Muscle of leg (tissue), 16 donors: Measurements from ENCODE around the gene RPP25. TPM values are rescaled to one million over a fixed set of nuclear protein-coding genes. Genes with fewer than 3 reads are reported as not detected.

ENCODE experiments used
- DNase-seq: peaks from one replicate; pipeline ENCODE4 v3.0.0; 2013
- H3K27ac ChIP-seq: one replicate; pipeline ENCODE4 v1.5.1; 2013; ENCODE audit warnings: mild to moderate bottlenecking, low read length, control low read depth
- H3K27me3 ChIP-seq: one replicate; pipeline ENCODE4 v1.6.1; 2013; ENCODE audit warnings: low read length; ENCODE audit not compliant: control insufficient read depth, insufficient read depth
- H3K36me3 ChIP-seq: one replicate; pipeline ENCODE4 v1.6.1; 2013; ENCODE audit warnings: low read length; ENCODE audit not compliant: control insufficient read depth, insufficient read depth
- H3K4me1 ChIP-seq: one replicate; pipeline ENCODE4 v1.6.1; 2013; ENCODE audit warnings: low read length; ENCODE audit not compliant: control insufficient read depth, insufficient read depth
- H3K4me3 ChIP-seq: one replicate; pipeline ENCODE4 v1.5.1; 2013; ENCODE audit warnings: low read length, control low read depth
- H3K9me3 ChIP-seq: replicated peaks from 2 replicates; pipeline ENCODE4 v1.6.1; 2013; ENCODE audit warnings: low read depth, low read length; ENCODE audit not compliant: control insufficient read depth
- WGBS: methylation state at CpG from one replicate; pipeline ENCODE4 v1.1.5; 2013; ENCODE audit warnings: missing lambda C conversion rate; ENCODE audit not compliant: insufficient coverage; 5-methylcytosine and 5-hydroxymethylcytosine counted together
- long read RNA-seq, 11 donors: transcript quantifications; one replicate each; lab custom pipeline, GENCODE V29; 2026
- polyA plus RNA-seq, 8 donors: library from polyadenylated mRNA; unstranded; fragments of 120-200 nt; gene quantifications; one replicate each; pipeline versions ENCODE4 v1.2.1 to v1.2.3, GENCODE V29; 2013; ENCODE audit warnings: inconsistent platforms in 1 of 8, low replicate concordance in 1 of 8; ENCODE audit not compliant: insufficient read length in 8 of 8, insufficient read depth in 1 of 8
- total RNA-seq: library from RNA; stranded (reverse); fragments of 120-200 nt; gene quantifications from one replicate; pipeline ENCODE4 v1.2.4, GENCODE V29; 2013

RPP25 gene
- total RNA-seq (1.7 TPM), polyA plus RNA-seq (1 to 10 TPM in 7 of 8 donors, under 1 TPM in 1; 0.88 to 2.0 (median 1.5) TPM)
- long read RNA-seq, donor 1 = 0 reads
- long read RNA-seq, donor 2 = 0 reads
- long read RNA-seq, donor 3, partial matches to known transcripts = 0 of 1 reads
- long read RNA-seq, donor 3, other reads (novel, unspliced or antisense) = 0 of 1 reads
- long read RNA-seq, donor 4 = 0 reads
- long read RNA-seq, donor 5, transcript RPP25-201 (1 exons, 3,049 nt) = major isoform, 9 of 9 reads
- long read RNA-seq, donor 5, partial matches to known transcripts = 0 of 9 reads
- long read RNA-seq, donor 5, other reads (novel, unspliced or antisense) = 0 of 9 reads
- long read RNA-seq, donor 6, transcript RPP25-201 (1 exons, 3,049 nt) = major isoform, 5 of 5 reads
- long read RNA-seq, donor 6, partial matches to known transcripts = 0 of 5 reads
- long read RNA-seq, donor 6, other reads (novel, unspliced or antisense) = 0 of 5 reads
- long read RNA-seq, donor 7, partial matches to known transcripts = 0 of 3 reads
- long read RNA-seq, donor 7, other reads (novel, unspliced or antisense) = 0 of 3 reads
- long read RNA-seq, donor 8, partial matches to known transcripts = 0 of 1 reads
- long read RNA-seq, donor 8, other reads (novel, unspliced or antisense) = 0 of 1 reads
- long read RNA-seq, donor 9, partial matches to known transcripts = 0 of 2 reads
- long read RNA-seq, donor 9, other reads (novel, unspliced or antisense) = 0 of 2 reads
- long read RNA-seq, donor 10, partial matches to known transcripts = 0 of 2 reads
- long read RNA-seq, donor 10, other reads (novel, unspliced or antisense) = 0 of 2 reads
- long read RNA-seq, donor 11, transcript RPP25-201 (1 exons, 3,049 nt) = major isoform, 7 of 7 reads
- long read RNA-seq, donor 11, partial matches to known transcripts = 0 of 7 reads
- long read RNA-seq, donor 11, other reads (novel, unspliced or antisense) = 0 of 7 reads

GRCh38 chr15:74956648-74957475 lies at the start of gene RPP25:
Gene RPP25 (minus strand): TSS chr15:74956772. CDS start chr15:74956583, 189 bp downstream.
- peak; percentile 74 for DNase-seq
- Histone ChIP-seq H3K27me3 (peaks cover 72% of the 10 kb centered on the region), H3K27ac (no peak within 1 kb of the TSS), H3K36me3 (no peaks in the 10 kb centered on the region), H3K4me1 (peaks cover 32% of the 10 kb centered on the region), H3K9me3 (no peaks in the 10 kb centered on the region), H3K4me3 (peak within 1 kb of the TSS; percentile 50)
- under 1% methylated on average over 82 of the region's 83 CpGs for WGBS

GRCh38 chr15:75002398-75002797 lies 45.8 kb upstream of the RPP25 start:
- Histone ChIP-seq H3K9me3 (no peaks in the 10 kb centered on the region), H3K27me3 (peaks cover 4% of the 10 kb centered on the region), H3K4me1 (peaks cover 2% of the 10 kb centered on the region), H3K36me3 (no peaks in the 10 kb centered on the region), H3K4me3 (no peak overlapping the region), H3K27ac (no peak overlapping the region)
- DNase-seq = no peak
- WGBS = 63% methylated on average over 5 of the region's 7 CpGs

GRCh38 chr15:75001310-75001709 lies 44.7 kb upstream of the RPP25 start:
- Histone ChIP-seq H3K27me3 (peaks cover 11% of the 10 kb centered on the region), H3K27ac (no peak overlapping the region), H3K9me3 (no peaks in the 10 kb centered on the region), H3K4me3 (no peak overlapping the region), H3K36me3 (no peaks in the 10 kb centered on the region), H3K4me1 (peaks cover 6% of the 10 kb centered on the region)
- no peak for DNase-seq
- WGBS = 59% methylated on average over 5 of the region's 6 CpGs

- H3K4me3 ChIP-seq = no peak overlapping the region
- no peak for DNase-seq
- WGBS = 91% methylated on average over 2 of the region's 2 CpGs
- peaks cover 19% of the 10 kb centered on the region for H3K27me3 ChIP-seq
- no peak overlapping the region for H3K27ac ChIP-seq
- peaks cover 17% of the 10 kb centered on the region for H3K4me1 ChIP-seq
- no peaks in the 10 kb centered on the region for H3K9me3 ChIP-seq
- H3K36me3 ChIP-seq = no peaks in the 10 kb centered on the region
These were observed 41.0 kb upstream of the RPP25 start for GRCh38 chr15:74997543-74997942.

GRCh38 chr15:74997141-74997540 lies 40.6 kb upstream of the RPP25 start:
- H3K27ac ChIP-seq = no peak overlapping the region
- peaks cover 19% of the 10 kb centered on the region for H3K27me3 ChIP-seq
- DNase-seq = peak; percentile 25
- peaks cover 17% of the 10 kb centered on the region for H3K4me1 ChIP-seq
- H3K9me3 ChIP-seq = no peaks in the 10 kb centered on the region
- WGBS = 82% methylated on average over 2 of the region's 4 CpGs
- H3K36me3 ChIP-seq = no peaks in the 10 kb centered on the region
- H3K4me3 ChIP-seq = no peak overlapping the region

- Histone ChIP-seq H3K36me3 (no peaks in the 10 kb centered on the region), H3K9me3 (no peaks in the 10 kb centered on the region), H3K27me3 (peaks cover 19% of the 10 kb centered on the region), H3K4me1 (peaks cover 17% of the 10 kb centered on the region), H3K27ac (no peak overlapping the region), H3K4me3 (peak overlapping the region; percentile 53)
- 4% methylated on average over 26 of the region's 42 CpGs for WGBS
- DNase-seq = peak; percentile 30
These were observed 39.5 kb upstream of the RPP25 start for GRCh38 chr15:74995779-74996765.

GRCh38 chr15:74995182-74995778 lies 38.7 kb upstream of the RPP25 start, which contains the start of gene SCAMP5:
Gene SCAMP5 (plus strand): TSS chr15:74995563. CDS start chr15:75011840, 16,277 bp downstream.
- H3K36me3 ChIP-seq = no peaks in the 10 kb centered on the region
- under 1% methylated on average over 53 of the region's 58 CpGs for WGBS
- no peaks in the 10 kb centered on the region for H3K9me3 ChIP-seq
- peaks cover 19% of the 10 kb centered on the region for H3K27me3 ChIP-seq
- H3K4me3 ChIP-seq = peak within 1 kb of the TSS; percentile 53
- DNase-seq = peak; percentile 96
- peaks cover 17% of the 10 kb centered on the region for H3K4me1 ChIP-seq
- H3K27ac ChIP-seq = no peak within 1 kb of the TSS

GRCh38 chr15:74994685-74995084 lies 38.1 kb upstream of the RPP25 start:
- no peaks in the 10 kb centered on the region for H3K9me3 ChIP-seq
- 51% methylated on average over 5 of the region's 5 CpGs for WGBS
- H3K27me3 ChIP-seq = peaks cover 19% of the 10 kb centered on the region
- H3K4me3 ChIP-seq = no peak overlapping the region
- DNase-seq = no peak
- no peaks in the 10 kb centered on the region for H3K36me3 ChIP-seq
- peaks cover 17% of the 10 kb centered on the region for H3K4me1 ChIP-seq
- H3K27ac ChIP-seq = no peak overlapping the region
